Breast epithelium (tissue), 4 donors: ENCODE results near the gene MARCHF3. TPM values are rescaled to one million over a fixed set of nuclear protein-coding genes. Genes with fewer than 3 reads are reported as not detected.

Experiments
- DNase-seq, 2 donors: peaks; one replicate each; pipeline ENCODE4 v3.0.0-alpha.2; 2019; ENCODE audit warnings: low spot score in 2 of 2
- H3K27ac ChIP-seq, 2 donors: fragments of 200-600 bp; sonication (generic) in 1 of 2; one replicate each; pipeline ENCODE4 v1.5.1; 2016 to 2019; ENCODE audit warnings: mild to moderate bottlenecking in 1 of 2
- H3K27me3 ChIP-seq, 2 donors: fragments of 200-600 bp; sonication (generic) in 1 of 2; one replicate each; pipeline versions ENCODE4 v1.5.1 to v1.6.0; 2017 to 2019; ENCODE audit warnings: control low read depth in 1 of 2, mild to moderate bottlenecking in 1 of 2
- H3K36me3 ChIP-seq: fragments of 200-600 bp; one replicate; pipeline ENCODE4 v1.5.1; 2019
- H3K4me1 ChIP-seq, 2 donors: fragments of 200-600 bp; sonication (generic); one replicate each; pipeline ENCODE4 v1.5.1; 2016 to 2019; ENCODE audit warnings: control low read depth in 1 of 2
- H3K4me3 ChIP-seq, 3 donors: fragments of 200-600 bp; sonication (generic); 1 replicate in 2 of 3; 2 replicates in 1 of 3; pipeline ENCODE4 v1.5.1; 2016 to 2019; ENCODE audit warnings: mild to moderate bottlenecking in 3 of 3, moderate library complexity in 2 of 3
- H3K9me3 ChIP-seq, 2 donors: fragments of 200-600 bp; sonication (generic) in 1 of 2; one replicate each; pipeline ENCODE4 v1.5.1; 2016 to 2019; ENCODE audit warnings: control low read depth in 1 of 2
- POLR2A ChIP-seq: fragments of 450-650 bp; IDR thresholded peaks from one replicate; pipeline ENCODE4 v1.6.1; 2016; ENCODE audit warnings: antibody characterized with exemption, mild to moderate bottlenecking, moderate library complexity
- POLR2AphosphoS5 ChIP-seq, 3 donors: sonication (generic); formaldehyde crosslinking; IDR thresholded peaks; one replicate each; pipeline ENCODE4 v1.6.1; 2017; ENCODE audit warnings: antibody characterized with exemption in 3 of 3
- intact Hi-C: fragments of 100-400 bp; cut with DNase I; formaldehyde crosslinking; loops from one replicate; pipeline ENCODE4 v1.15.1; 2023; ENCODE audit warnings: low total_unique reads
- total RNA-seq, 3 donors: library from RNA; depleted of rRNA; stranded (reverse); fragments of >200 nt; gene quantifications; one replicate each; pipeline ENCODE4 v1.1.0, GENCODE V29; 2016
- TF ChIP-seq, protein P1 (sequence below), 3 donors: fragments of 450-650 bp; IDR thresholded peaks; one replicate each; pipeline ENCODE4 v1.5.1; 2016 to 2017; ENCODE audit warnings: antibody characterized with exemption in 3 of 3, mild to moderate bottlenecking in 3 of 3, moderate library complexity in 3 of 3

The MARCHF3 gene
- total RNA-seq, 3 donors from 2014 or later, result 7.5 to 16.1 (median 11.6) TPM

- TF ChIP-seq, protein P1, sequence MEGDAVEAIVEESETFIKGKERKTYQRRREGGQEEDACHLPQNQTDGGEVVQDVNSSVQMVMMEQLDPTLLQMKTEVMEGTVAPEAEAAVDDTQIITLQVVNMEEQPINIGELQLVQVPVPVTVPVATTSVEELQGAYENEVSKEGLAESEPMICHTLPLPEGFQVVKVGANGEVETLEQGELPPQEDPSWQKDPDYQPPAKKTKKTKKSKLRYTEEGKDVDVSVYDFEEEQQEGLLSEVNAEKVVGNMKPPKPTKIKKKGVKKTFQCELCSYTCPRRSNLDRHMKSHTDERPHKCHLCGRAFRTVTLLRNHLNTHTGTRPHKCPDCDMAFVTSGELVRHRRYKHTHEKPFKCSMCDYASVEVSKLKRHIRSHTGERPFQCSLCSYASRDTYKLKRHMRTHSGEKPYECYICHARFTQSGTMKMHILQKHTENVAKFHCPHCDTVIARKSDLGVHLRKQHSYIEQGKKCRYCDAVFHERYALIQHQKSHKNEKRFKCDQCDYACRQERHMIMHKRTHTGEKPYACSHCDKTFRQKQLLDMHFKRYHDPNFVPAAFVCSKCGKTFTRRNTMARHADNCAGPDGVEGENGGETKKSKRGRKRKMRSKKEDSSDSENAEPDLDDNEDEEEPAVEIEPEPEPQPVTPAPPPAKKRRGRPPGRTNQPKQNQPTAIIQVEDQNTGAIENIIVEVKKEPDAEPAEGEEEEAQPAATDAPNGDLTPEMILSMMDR (IDR thresholded peaks at IDR 0.05), result no peak
- TF ChIP-seq POLR2A, result no peak
- TF ChIP-seq POLR2AphosphoS5 (IDR thresholded peaks at IDR 0.05), result no peak
- Histone ChIP-seq H3K36me3 (no peaks in the 10 kb centered on the region), H3K27ac (no peak overlapping the region)
Observed at GRCh38 chr5:127012916-127013315, 17.4 kb downstream of the MARCHF3 start.

DNA sequence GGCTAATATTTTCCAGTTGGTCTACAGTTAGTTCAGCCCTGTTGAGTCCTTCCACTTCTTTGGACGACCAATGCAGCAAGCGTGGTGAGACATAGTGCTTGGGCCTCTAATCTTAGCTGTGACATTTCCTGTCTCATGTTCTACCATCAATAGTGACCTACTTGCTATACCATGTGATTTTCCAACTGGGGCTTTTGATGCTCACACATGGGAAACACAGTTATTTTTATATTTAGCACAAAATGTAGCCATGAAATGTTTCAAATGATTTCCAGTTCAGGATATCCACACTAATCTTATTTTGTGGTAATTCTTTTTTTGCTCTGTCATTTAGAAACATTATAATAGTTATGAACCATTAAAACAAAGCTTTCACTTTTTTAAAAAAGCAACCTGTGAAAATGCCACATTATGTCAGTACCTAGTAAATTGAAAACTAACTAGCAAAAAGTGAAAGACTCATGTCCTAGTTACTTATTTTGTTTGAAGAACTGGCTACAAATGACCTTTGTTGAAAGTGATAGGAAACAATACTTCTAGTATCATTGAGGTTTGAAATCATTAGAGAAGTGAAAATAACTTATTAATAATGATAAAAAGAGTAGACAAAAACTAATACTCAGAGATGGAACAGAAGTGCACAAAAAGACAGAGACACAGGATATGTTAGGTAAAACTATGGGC is 18.3 kb downstream of the MARCHF3 start:
- Histone ChIP-seq H3K27me3 (no peaks in the 10 kb centered on the region), H3K36me3 (no peaks in the 10 kb centered on the region), H3K4me1 (no peaks in the 10 kb centered on the region), H3K9me3 (no peaks in the 10 kb centered on the region), H3K27ac (no peak overlapping the region), H3K4me3 (no peak overlapping the region)
- no peak for DNase-seq
- intact Hi-C loops, result no loop called here
- TF ChIP-seq POLR2AphosphoS5 (IDR thresholded peaks at IDR 0.05) (no peak), POLR2A (no peak)
- TF ChIP-seq, protein P1 (IDR thresholded peaks at IDR 0.05), result no peak

More at GRCh38 chr5:127012916-127013315, 17.4 kb downstream of the MARCHF3 start:
- no peak for DNase-seq
- Histone ChIP-seq H3K9me3 (no peaks in the 10 kb centered on the region), H3K27me3 (no peaks in the 10 kb centered on the region), H3K4me3 (no peak overlapping the region), H3K4me1 (no peaks in the 10 kb centered on the region)
- intact Hi-C loops, result no loop called here

DNA sequence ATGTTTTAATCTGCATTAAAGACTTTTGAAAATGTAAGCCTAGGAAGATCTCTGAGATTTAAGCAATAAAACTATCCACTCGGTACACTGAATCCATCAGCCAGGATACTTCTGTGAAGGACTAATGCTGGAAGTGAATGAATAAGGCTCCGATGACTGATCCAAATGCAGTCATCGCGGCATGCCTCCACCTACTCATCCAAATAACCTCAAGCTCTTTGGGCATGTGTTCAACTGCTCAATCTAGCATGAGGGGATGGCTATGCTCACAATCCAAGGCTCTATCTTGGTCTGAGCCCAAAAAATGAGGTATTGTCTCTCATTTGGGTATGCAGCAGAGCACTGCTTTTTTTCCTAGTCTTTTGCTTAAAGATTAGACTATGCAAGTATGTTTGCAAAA is 19.2 kb downstream of the MARCHF3 start:
- Histone ChIP-seq H3K27ac (no peak overlapping the region), H3K4me1 (no peaks in the 10 kb centered on the region), H3K4me3 (no peak overlapping the region), H3K9me3 (no peaks in the 10 kb centered on the region), H3K27me3 (no peaks in the 10 kb centered on the region), H3K36me3 (no peaks in the 10 kb centered on the region)
- no peak for DNase-seq
- intact Hi-C loops, result no loop called here
- TF ChIP-seq, protein P1 (IDR thresholded peaks at IDR 0.05), result no peak
- TF ChIP-seq POLR2AphosphoS5 (IDR thresholded peaks at IDR 0.05) (no peak), POLR2A (no peak)

DNA sequence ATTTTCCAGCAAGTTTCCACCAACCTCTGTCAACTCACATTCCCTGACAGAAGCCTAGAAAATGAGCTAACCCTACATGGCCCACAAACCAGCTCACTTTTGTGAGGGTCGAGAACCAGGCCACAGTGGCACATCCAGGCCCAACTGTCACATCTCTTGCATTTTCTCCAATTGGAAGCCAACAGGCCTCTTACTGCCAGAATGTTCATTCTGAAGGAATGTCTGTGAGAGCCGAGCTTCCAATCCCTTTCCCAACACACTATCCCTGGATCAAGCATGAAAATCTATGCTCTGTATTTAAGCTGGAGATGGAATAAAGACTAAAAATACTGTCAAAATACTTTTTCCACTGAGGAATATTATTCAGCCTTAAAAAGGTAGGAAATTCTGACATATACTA is 20.0 kb downstream of the MARCHF3 start:
- no peak overlapping the region for H3K4me3 ChIP-seq
- intact Hi-C loops, result no loop called here
- H3K27me3 ChIP-seq, result no peaks in the 10 kb centered on the region
- TF ChIP-seq POLR2AphosphoS5 (IDR thresholded peaks at IDR 0.05), result no peak
- TF ChIP-seq, protein P1 (IDR thresholded peaks at IDR 0.05), result no peak
- no peak for TF ChIP-seq POLR2A
- no peaks in the 10 kb centered on the region for H3K36me3 ChIP-seq
- H3K4me1 ChIP-seq, result no peaks in the 10 kb centered on the region
- no peaks in the 10 kb centered on the region for H3K9me3 ChIP-seq
- no peak for DNase-seq
- H3K27ac ChIP-seq, result no peak overlapping the region

DNA sequence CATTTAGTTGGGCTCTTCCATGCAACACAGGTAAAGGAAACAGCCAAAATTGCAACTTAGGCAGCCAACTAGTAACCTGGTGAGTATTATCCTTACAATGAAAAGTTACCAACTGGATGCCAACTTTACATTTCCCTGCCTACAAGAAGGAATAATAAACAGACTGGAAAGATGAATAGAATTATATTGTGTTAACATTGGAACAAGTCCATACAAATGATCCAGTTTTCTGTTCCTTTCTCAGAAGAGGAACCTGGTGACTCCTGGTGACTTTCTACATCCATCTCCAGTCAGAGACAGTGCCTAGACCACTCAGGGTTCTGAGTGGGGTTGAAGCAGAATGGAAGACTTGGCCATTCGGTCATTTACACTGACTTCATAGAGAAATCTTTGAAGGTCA is 20.6 kb downstream of the MARCHF3 start:
- H3K4me3 ChIP-seq, result no peak overlapping the region
- H3K36me3 ChIP-seq, result no peaks in the 10 kb centered on the region
- no peaks in the 10 kb centered on the region for H3K27me3 ChIP-seq
- DNase-seq, result no peak
- TF ChIP-seq POLR2A (no peak), POLR2AphosphoS5 (IDR thresholded peaks at IDR 0.05) (no peak)
- TF ChIP-seq, protein P1 (IDR thresholded peaks at IDR 0.05), result no peak
- H3K9me3 ChIP-seq, result no peaks in the 10 kb centered on the region
- intact Hi-C loops, result no loop called here
- H3K4me1 ChIP-seq, result no peaks in the 10 kb centered on the region
- no peak overlapping the region for H3K27ac ChIP-seq
